ENCODE results near the gene FLT4. TPM values are rescaled to one million over a fixed set of nuclear protein-coding genes. Genes with fewer than 3 reads are reported as not detected.

The FLT4 gene
- polyA plus RNA-seq, 1 donor (not counting 4 experiments of a cell fraction or from before 2014, with no cell fraction given): not detected

- dilution Hi-C loops (cut with MboI; ENCODE audit: extremely low pct_ligation_motif_present, low sequenced_read_pairs): no loop called here
- Histone ChIP-seq H3K4me3 (ENCODE audit: control insufficient read depth in 2 of 3, extremely low read depth in 1 of 3, insufficient read depth in 2 of 3, low read depth in 1 of 3, low read length in 3 of 3) (no peak overlapping the region), H3K9me3 (ENCODE audit: control insufficient read depth, low read depth, low read length) (no peaks in the 10 kb centered on the region), H3K36me3 (ENCODE audit: control insufficient read depth in 2 of 2, extremely low read depth in 1 of 2, insufficient read depth in 2 of 2, low read length in 2 of 2) (no peaks in the 10 kb centered on the region), H3K4me2 (ENCODE audit: control insufficient read depth, extremely low read depth, insufficient read depth, low read depth, low read length) (no peak overlapping the region), H3K4me1 (ENCODE audit: control insufficient read depth, extremely low read depth, insufficient read depth, low read length) (no peaks in the 10 kb centered on the region), H3K79me2 (ENCODE audit: control insufficient read depth, insufficient read depth, low read length) (no peaks in the 10 kb centered on the region), H4K20me1 (ENCODE audit: control insufficient read depth, extremely low read depth, insufficient read depth, low read length) (no peaks in the 10 kb centered on the region), H3K27me3 (ENCODE audit: control insufficient read depth, extremely low read depth, insufficient read depth, low read length) (no peaks in the 10 kb centered on the region), H3K9me1 (ENCODE audit: control insufficient read depth, extremely low read depth, insufficient read depth, low read length) (no peaks in the 10 kb centered on the region), H2AFZ (ENCODE audit: control insufficient read depth, low read length) (no peak overlapping the region), H3K9ac (ENCODE audit: control insufficient read depth, extremely low read depth, insufficient read depth, low read length) (no peak overlapping the region), H3K27ac (ENCODE audit: control insufficient read depth, insufficient read depth, low read length) (no peak overlapping the region)
- no peak for FAIRE-seq
- DNase-seq (ENCODE audit: low read depth, low spot score): no peak
- no peak for TF ChIP-seq EZH2 (IDR thresholded peaks at IDR 0.05; ENCODE audit: low read length)
- no peak for TF ChIP-seq CTCF (optimal IDR thresholded peaks at IDR 0.05 in 1 of 3, IDR thresholded peaks at IDR 0.05 in 1 of 3, conservative IDR thresholded peaks at IDR 0.05 in 1 of 3; ENCODE audit: extremely low read depth in 1 of 3, insufficient read depth in 2 of 3, low read length in 3 of 3)
Observed at GRCh38 chr5:180600554-180601041, 48.8 kb downstream of the FLT4 start.

GRCh38 chr5:180599981-180600553 is 49.3 kb downstream of the FLT4 start:
- DNase-seq (ENCODE audit: low read depth, low spot score): no peak
- dilution Hi-C loops (cut with MboI; ENCODE audit: extremely low pct_ligation_motif_present, low sequenced_read_pairs): no loop called here

More at GRCh38 chr5:180599981-180600553, 49.3 kb downstream of the FLT4 start:
- Histone ChIP-seq H3K79me2 (ENCODE audit: control insufficient read depth, insufficient read depth, low read length) (no peaks in the 10 kb centered on the region), H3K9ac (ENCODE audit: control insufficient read depth, extremely low read depth, insufficient read depth, low read length) (no peak overlapping the region), H3K27me3 (ENCODE audit: control insufficient read depth, extremely low read depth, insufficient read depth, low read length) (no peaks in the 10 kb centered on the region), H2AFZ (ENCODE audit: control insufficient read depth, low read length) (no peak overlapping the region), H3K27ac (ENCODE audit: control insufficient read depth, insufficient read depth, low read length) (no peak overlapping the region), H3K9me3 (ENCODE audit: control insufficient read depth, low read depth, low read length) (no peaks in the 10 kb centered on the region), H3K36me3 (ENCODE audit: control insufficient read depth in 2 of 2, extremely low read depth in 1 of 2, insufficient read depth in 2 of 2, low read length in 2 of 2) (no peaks in the 10 kb centered on the region), H3K4me1 (ENCODE audit: control insufficient read depth, extremely low read depth, insufficient read depth, low read length) (no peaks in the 10 kb centered on the region), H3K4me2 (ENCODE audit: control insufficient read depth, extremely low read depth, insufficient read depth, low read depth, low read length) (no peak overlapping the region), H3K4me3 (ENCODE audit: control insufficient read depth in 2 of 3, extremely low read depth in 1 of 3, insufficient read depth in 2 of 3, low read depth in 1 of 3, low read length in 3 of 3) (no peak overlapping the region), H3K9me1 (ENCODE audit: control insufficient read depth, extremely low read depth, insufficient read depth, low read length) (no peaks in the 10 kb centered on the region), H4K20me1 (ENCODE audit: control insufficient read depth, extremely low read depth, insufficient read depth, low read length) (no peaks in the 10 kb centered on the region)
- TF ChIP-seq CTCF (optimal IDR thresholded peaks at IDR 0.05 in 1 of 3, IDR thresholded peaks at IDR 0.05 in 1 of 3, conservative IDR thresholded peaks at IDR 0.05 in 1 of 3; ENCODE audit: extremely low read depth in 1 of 3, insufficient read depth in 2 of 3, low read length in 3 of 3) (no peak), EZH2 (IDR thresholded peaks at IDR 0.05; ENCODE audit: low read length) (no peak)
- no peak for FAIRE-seq
